Posterior vena cava (tissue), 2 donors: ENCODE measurements around the gene PTPN4. TPM values are rescaled to one million over a fixed set of nuclear protein-coding genes. Genes with fewer than 3 reads are reported as not detected.

Source experiments
- DNase-seq: peaks from one replicate; pipeline ENCODE4 v3.0.0-alpha.2; 2020; ENCODE audit warnings: low spot score
- intact Hi-C, 2 donors: fragments of 100-400 bp; cut with DNase I; formaldehyde crosslinking; loops; one replicate each; pipeline versions ENCODE4 v1.14.1 to v1.14.2; 2022 to 2023
- total RNA-seq, 2 donors: library from RNA; stranded (reverse); fragmentation: NEBNext Ultra II Directional; extraction: Animal tissue kit (Norgen Biotek cat#: 25700); gene quantifications; one replicate each; pipeline ENCODE4 v1.2.1, GENCODE V29; 2021
- donor health status: DM: yes; HTN: yes; CAD: no.
- donor health status: DM: yes; HTN: yes; CAD: no.

The PTPN4 gene
- total RNA-seq, 2 donors from 2014 or later: 23.8 to 25.4 TPM

DNA sequence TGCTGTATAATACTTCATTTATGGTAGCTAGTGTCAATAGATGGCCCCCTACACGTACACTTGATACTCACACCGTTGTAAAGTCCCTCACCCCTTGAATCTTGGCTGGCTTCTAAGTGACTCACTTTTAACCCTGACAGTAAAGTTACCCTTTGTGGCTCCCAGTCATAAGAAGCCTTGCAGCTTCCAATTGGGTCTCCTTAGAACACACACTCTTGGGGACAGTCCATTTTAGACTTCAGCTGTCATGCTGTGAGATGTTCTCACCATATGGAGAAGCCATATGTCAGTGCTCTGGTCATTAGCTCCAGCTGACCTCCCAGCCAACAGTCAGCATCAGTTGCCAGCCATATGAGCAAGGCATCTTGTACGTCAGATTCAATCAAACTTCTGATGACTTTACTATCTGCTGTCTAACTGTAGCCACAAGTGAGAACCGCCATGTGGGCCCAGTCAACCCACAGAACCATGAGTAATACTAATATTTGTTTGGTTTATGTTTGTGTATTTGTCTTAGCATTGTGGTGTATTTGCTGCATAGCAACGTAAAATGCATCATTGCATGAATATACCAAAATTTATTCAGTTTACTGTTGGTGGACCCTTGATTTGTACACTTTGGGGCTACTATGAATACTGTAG, 68.3 kb downstream of the PTPN4 start:
- intact Hi-C loops: no loop called here
- DNase-seq: no peak

DNA sequence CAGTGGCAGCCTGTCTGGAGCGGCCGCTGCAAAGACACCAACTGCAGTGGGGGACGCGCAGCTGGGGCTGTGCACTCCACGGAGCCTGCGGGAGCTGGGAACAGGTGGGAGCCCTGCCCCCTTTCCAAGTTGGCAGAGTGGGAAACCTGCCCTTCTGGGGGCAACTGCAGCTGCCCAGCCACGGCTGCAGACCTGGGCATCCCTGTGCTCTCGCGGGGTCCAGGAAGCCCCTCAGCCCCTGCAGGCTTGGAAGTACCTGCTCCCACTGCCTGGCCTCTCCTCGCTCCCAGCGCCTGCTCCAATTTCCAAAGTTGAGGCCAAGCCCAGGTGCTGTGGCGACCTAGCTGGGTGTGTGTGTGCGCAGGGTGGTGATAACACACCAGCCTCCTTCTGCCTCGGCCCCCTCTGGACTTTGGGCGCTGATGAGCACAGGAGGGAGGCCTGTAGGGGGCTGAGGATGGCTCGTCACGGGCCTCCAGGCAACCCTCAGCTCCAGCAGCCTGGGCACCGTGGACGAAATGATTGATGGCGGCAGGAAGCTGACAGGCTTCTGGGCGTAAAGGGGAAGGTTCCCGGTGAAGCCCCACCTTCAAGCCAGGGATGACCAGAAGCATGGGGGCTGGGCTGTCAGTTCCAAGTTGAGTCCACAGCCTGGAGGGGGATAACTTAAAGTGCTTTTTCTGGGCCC, 76.9 kb downstream of the PTPN4 start:
- no peak for DNase-seq
- intact Hi-C loops: loop anchor here in 1 of 2 donors (1.0 kb wide), 1 partner anchor 18 kb away; no protein-coding TSS in a partner anchor

DNA sequence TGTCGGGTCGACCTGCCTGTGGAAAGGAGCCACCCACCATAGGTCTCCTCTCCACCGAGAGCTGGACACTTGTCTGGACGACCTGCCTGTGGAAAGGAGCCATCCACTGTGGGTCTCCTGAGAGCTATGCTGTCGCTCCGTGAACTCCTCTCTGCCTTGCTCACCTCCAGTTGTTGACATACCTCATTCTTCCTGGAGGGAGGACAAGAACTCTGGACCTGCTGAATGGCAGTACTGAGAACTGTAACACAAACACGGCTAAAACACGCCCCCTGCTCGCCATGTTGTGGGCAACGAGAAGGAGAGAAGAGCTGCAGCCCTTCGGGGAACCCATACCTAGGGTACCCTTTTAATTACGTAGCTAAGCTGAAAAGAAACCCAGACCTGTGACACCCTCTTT, 77.6 kb downstream of the PTPN4 start:
- no peak for DNase-seq
- intact Hi-C loops: no loop called here

DNA sequence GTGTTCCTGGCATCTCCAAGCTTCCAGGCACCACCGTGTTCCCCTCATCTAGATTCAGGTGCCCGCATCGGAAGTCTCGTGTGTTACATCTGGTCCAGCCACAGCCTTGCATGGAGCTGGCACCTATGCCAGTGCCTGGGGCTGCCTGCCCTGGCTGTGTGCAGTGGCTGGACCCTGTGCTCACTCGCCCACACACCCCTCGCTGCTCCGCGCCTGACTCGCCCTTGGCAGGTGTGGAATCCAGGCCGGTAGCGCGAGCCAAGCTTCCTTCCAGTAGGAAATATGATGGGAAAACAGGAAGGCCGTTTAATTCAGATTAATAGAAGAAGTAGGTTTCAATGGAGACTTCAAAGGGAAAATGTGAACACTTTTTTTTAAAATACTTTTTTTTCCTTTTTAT, 78.0 kb downstream of the PTPN4 start:
- DNase-seq: no peak
- intact Hi-C loops: no loop called here

DNA sequence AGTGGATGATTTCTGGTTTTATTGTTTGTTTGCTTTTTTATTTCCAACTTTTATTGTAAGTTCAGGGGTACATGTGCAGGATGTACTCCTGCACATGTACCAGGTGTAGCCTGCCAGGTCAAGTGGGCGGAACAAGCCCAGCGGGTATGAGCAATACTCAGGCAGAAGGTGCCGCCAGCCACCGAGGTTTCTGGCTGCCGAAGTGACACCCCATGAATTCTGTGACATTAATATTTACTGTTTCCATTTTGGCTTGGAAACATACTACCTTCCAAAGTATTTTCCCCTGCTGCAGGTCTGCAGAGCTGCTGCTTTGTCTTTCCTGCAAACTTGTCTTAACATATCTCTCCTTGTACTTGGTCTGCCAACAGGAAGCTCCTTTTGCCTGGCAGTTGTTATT, 78.5 kb downstream of the PTPN4 start:
- intact Hi-C loops: no loop called here
- no peak for DNase-seq

DNA sequence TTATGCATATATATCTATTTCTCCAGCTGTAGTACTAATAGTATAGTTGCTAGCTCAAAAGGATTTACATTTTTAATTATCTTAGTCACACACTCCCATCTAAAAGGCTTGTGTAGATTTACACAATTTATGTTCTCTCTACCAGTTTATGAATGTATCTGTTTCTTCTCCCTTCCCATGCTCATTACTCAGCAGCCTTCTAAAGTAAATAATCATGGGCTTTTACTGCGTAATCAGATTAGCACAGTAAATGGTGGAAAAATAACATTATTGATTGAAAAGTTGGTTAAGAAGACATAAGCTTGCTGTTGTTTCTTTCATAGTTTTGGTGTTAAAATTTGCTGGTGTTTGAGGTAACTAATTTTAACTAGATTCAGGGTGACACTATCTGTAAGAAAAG, 81.8 kb downstream of the PTPN4 start:
- DNase-seq: no peak
- intact Hi-C loops: no loop called here

DNA sequence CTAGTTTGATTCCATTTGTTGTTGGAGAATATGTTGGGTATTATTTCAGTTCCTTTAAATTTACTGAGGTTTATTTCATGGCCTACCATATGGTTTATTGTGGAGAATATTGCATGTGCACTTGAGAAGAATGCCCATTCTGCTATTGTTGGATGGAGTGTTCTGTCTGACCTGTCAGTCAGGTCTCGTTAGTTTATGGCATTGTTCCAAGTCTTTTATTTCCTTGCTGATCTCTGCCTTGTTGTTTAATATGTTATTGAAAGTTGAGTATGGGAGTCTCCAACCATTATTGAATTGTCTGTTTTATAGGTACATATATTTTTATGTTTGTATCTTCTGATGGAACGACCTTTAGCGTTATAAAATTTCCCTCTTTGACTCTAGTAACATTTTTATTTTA, 86.3 kb downstream of the PTPN4 start:
- intact Hi-C loops: no loop called here
- DNase-seq: no peak

DNA sequence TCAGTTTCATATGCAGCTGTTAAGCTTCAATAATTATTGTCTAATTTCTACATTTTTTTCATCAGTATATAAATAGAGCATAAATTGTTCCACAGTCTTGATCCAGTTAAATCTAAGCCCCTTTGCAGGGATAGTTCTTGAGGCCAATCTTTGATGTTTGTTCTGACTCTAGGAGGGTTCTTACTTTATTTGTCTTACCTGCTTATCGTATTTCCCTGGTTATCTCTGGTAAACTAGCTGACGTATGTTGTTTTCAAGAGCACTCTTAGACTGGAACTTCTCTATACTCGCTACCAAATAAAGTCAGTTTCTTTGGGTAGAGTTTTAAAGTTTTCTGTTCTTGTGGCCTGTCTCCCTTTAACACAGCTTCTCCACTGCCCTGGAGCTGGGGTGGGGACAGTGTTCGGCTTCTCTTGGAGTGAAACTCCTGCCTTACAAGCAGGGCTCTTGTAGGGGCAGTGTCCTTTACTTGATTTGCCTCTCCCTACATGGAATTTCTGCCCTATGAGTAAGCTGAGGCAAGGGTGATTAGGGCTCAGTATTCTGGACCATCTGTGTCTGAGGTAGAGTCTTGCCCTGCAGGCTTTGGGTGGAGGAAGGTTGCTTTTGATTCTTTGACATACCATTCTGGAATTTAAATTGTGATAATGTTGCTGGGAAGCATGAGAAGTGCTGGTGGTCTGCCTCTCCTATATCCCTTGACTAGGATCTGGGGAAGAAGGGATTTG, 90.3 kb downstream of the PTPN4 start:
- DNase-seq: no peak
- intact Hi-C loops: no loop called here

DNA sequence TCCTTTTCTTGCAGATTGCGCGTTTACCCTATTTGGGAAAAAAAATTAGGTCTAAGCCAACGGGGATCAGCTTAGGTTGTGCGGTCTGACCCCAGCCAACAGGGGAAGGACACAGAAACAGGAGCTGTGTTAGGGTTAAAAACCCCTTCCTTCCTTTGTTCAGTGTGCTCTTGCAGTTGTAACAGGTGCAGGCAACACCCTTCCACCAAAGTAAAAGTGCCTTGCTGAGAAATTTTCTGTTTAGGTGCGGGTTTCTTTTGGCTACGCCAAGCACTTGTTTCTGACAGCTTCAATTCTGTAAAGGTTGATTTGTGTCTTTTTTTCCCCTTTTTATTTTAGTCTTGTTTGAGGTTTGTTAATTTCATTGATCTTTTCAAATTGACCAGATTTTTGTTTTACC, 92.5 kb downstream of the PTPN4 start:
- DNase-seq: no peak
- intact Hi-C loops: no loop called here

DNA sequence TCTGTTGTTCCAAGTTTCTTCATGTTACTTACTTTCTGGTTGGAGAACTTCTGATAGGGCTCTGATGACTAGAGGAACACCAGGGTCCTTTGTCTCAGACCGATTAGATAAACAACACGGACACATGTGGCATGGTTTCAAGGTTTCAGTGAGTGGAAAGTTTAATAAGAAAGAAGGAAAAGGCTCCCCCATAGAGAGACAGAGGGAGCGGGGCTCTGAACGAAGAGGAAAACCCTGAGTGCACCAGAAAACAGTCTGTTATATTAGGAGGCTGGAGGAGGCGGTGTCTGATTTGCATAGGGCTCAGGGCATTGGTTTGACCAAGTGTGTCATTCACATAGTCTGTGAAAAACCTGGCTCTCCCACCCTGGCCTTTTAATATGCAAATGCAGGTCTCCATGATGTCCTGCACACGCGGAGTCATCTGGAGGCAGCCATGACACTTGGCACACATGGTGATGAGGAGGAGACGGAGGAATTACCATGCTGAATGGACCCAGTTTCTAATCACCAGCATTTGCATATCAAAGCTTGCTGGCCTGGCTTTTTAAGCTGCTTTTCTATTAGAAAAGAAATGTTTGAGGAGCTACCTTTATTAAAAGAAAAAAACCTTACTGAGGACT, 94.2 kb downstream of the PTPN4 start:
- DNase-seq: no peak
- intact Hi-C loops: loop anchor here in 1 of 2 donors (1.0 kb wide), 1 partner anchor 18 kb away; no protein-coding TSS in a partner anchor

DNA sequence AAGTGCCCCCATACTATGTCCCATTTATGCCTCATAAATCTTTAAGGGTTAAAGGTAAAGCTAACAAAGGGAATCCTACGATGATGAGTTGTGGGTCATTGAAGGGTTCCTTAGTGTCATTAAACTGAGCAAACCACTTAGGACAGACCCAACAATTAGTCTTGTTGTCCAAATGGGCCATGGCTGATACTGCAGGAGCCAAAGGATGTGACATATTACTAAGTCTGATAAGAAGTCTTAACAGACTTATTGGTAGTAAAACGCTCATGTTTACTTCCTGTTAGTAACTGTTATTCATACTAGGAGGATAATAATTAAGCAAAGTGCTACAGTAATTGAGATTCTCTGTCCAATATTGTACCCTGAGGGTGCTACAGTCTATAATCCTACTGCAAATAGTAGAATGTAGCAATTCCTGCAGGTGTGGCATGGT, 96.8 kb downstream of the PTPN4 start:
- intact Hi-C loops: no loop called here
- no peak for DNase-seq

DNA sequence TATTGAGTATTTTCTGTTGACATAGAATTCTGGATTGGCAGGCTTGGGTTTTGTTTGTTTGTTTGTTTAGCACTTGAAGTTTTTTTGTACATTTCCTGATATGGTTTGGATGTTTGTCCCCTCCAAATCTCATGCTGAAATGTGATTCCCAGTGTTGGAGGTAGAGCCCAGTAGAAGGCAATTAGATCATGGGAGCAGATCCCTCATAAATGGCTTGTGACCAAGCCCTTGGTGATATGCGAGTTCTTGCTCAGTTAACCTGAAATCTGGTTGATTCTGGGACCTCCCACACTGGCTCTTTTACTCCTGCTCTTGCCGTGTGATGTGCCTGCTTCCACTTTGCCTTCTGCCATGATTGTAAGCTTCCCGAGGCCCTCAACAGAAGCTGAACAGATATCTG, 98.0 kb downstream of the PTPN4 start:
- no peak for DNase-seq
- intact Hi-C loops: no loop called here

DNA sequence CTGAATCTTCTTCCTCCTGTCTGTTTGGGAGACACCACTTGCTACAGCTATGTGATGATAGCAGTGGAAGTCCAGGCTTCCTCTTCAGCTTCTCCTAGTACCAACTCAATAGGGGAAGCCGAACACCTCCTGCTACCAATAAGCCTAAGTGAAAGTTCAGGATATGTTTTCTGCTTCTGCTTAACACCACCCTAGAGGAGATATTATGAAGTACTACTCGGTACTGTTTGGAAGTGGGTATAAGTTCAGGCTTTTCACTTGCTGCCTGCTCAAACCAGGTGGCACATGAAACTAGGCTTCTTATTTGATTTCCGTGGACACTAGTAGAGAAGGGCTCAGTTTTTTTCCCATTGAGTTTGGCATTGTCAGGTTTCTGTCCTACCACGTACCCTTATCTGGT, 99.8 kb downstream of the PTPN4 start:
- intact Hi-C loops: no loop called here
- no peak for DNase-seq

DNA sequence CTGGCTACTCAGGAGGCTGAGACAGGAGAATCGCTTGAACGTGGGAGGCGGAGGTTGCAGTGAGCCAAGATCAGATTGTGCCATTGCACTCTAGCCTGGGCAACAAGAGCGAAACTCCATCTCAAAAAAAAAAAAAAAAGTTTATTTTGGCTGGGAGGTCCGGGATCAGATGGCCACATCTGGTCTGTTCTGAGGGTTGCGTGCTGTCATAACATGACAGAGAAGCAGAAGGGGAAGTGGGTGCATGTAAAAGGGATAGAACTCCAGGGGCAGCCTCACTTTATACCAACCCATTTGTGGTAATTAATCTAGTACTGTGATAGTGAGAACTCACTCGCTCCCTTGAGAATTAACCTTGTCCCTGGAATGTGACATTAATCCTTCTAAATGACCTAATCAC, 101.2 kb downstream of the PTPN4 start:
- DNase-seq: peak; percentile 47
- intact Hi-C loops: no loop called here

DNA sequence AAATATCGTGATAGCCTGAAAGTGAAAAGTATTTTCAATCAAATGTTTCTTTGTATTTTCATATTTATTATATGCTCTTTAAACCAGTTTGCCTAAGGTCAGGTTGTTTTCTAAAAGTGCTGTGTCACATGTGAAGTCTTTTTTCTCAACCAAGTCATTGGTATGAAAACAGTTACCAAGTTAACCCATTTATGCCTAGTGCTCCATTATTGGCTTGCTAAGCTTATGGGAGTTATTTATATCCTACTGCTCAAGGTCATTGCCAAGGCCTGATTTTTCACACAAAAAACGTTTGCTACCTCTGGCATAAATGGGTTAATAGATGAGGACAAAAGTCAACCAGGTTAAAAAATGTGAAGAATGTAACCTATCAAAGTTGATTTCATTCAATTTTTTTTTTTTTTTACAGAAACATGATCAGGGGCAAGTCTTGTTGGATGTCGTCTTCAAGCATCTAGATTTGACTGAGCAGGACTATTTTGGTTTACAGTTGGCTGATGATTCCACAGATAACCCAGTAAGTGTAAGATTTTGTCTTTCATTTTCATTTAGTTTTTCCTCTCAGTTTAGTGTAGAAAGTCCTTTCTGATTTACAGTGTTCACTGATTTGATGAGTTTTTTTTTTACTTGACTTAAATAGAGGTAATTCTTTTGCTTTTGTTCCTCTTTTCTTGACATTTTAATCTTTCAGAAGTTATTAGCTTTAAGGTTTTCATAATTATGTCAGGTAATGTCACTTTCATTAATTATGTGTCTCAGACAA, 102.6 kb downstream of the PTPN4 start:
- intact Hi-C loops: loop anchor here in 1 of 2 donors (2.0 kb wide), 1 partner anchor 64 kb away; no protein-coding TSS in a partner anchor

DNA sequence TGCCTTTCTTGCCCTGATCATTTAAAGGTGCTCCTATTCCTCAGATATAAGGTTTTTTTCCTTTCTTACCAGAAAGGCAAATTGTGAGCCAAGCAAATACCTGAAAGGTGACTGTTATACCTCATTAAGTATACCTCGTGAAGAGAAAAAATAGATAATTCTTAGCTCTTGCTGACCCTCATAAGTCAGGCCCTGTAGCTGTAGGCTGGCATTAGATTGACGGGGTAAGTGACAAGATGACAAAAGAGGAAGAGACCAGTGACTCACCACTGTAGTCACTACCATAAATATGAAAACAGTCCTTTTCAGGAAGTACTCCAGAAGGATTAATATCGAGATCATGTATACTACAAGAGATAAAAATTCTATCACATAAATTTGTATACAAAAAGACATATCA, 104.6 kb downstream of the PTPN4 start:
- DNase-seq: no peak
- intact Hi-C loops: no loop called here

More for the DNA sequence above, 102.6 kb downstream of the PTPN4 start:
- no peak for DNase-seq

DNA sequence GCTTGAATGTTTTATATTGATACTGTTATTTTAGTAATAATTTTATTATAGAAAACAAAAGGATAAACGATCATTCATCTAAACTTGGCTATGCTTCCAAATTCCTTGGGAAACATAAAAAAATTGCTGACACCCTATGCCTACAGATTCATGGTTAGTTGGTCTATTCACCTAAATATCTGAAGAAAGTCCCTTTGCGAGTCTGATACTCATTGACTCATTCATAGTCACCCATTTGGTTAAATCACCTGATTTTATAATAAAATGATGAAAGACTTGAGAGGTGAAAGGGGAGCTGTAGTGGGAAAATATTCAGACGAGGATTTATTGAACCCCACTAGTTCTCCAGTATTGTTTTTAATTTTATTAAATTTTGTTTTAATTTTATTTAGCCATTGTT, 112.0 kb downstream of the PTPN4 start:
- no peak for DNase-seq

DNA sequence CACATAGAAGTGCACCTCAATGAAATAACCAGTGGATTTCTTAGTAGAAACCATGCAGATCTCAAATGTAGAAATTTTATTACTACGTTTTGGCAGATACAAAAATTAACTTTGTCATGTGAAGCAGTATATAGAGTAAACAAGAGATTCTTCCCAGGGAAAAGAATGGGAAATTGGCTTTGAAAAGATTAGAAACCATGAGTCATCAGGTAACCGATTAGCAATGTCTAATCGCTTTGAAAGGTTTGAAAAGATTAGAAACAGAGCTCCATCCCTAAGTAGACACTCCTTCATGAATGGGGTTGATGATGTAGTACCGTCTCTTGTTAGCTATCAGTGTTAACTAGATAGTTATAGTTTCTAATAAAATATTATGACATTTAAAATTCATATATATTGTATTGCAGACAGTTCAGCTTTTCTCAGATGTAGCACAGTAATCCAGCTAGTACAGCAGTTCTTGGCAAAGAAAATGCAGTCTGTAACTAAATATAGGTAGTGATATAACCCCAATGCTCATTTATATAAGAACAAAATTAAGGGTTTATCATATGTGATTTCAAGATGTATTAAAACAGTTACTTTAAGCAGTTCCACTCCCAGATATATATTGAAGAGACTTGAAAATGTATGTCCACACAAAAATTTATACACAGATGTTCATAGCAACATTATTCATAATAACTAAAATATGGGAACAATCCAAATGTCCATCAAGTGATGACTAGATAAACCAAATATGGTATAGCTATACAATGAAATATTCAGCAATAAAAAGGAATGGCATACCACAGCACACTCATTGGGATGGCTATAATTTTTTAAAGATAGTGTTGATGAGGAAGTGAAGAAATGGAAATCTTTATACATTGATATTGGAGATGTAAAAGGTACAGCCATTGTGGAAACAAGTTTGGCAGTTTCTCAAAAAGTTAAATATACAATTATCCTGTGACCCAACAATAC, 113.9 kb downstream of the PTPN4 start:
- no peak for DNase-seq
- intact Hi-C loops: no loop called here

More for the DNA sequence above, 112.0 kb downstream of the PTPN4 start:
- intact Hi-C loops: no loop called here
